Measurements from ENCODE around the gene TBRG4. TPM values are rescaled to one million over a fixed set of nuclear protein-coding genes. Genes with fewer than 3 reads are reported as not detected.

Gene TBRG4
- total and polyA plus RNA-seq, 7 donors, result 31.8 to 80.1 (median 44.6) TPM

- TF ChIP-seq POLR2AphosphoS5 (IDR thresholded peaks at IDR 0.05) (no peak), EP300 (IDR thresholded peaks at IDR 0.05) (no peak)
Observed at GRCh38 chr7:45088146-45088701, 23.3 kb downstream of the TBRG4 start.

DNA sequence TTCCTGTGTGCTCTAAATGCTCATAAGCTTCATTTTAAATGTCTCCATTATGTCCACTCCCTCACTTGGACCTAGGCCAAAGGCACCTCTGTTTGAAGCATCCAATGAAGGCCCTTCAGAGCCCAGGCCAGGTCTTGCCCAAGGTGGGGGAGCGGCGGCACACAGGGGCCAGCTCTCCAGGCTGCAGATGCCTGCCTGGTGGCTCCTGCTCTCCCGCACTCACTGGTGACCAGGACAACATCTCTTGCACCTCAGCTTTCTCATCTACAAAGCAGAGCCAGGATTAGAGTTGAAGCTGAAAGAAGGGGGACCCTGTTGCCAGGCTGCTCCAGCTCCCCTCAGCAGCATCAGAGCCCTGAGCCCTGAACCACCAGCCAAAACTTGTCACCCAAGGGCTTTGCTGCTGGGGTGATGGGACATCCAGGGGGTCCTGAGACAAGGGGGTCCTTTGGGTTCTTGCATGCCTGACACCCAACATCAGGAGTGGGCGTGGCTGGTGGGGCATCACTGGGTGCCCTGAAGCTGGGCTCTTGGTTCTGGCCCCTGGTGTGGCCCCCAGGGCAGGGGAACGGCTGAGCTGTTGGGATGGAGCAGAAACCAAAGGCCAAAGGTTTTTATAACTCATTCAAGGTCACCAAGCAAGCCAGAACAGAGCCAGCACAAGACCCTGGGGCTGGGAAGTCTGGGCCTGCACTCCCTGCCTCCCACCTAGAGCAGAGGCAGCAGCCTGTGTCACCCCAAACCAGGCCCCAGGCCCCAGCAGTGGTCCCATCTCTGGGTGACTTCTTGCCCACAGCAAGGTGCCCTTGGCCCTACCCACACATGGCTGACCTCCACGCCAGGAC, 24.0 kb downstream of the TBRG4 start:
- H3K36me3 ChIP-seq, result no peaks in the 10 kb centered on the region
- H3K27ac ChIP-seq, result peak overlapping the region; percentile 76 to 82 (median 78)
- peaks cover 0 to 19% (median 10%) of the 10 kb centered on the region in 4 donors for H3K4me1 ChIP-seq
- no peak for TF ChIP-seq POLR2AphosphoS5 (IDR thresholded peaks at IDR 0.05)
- TF ChIP-seq, protein P1, sequence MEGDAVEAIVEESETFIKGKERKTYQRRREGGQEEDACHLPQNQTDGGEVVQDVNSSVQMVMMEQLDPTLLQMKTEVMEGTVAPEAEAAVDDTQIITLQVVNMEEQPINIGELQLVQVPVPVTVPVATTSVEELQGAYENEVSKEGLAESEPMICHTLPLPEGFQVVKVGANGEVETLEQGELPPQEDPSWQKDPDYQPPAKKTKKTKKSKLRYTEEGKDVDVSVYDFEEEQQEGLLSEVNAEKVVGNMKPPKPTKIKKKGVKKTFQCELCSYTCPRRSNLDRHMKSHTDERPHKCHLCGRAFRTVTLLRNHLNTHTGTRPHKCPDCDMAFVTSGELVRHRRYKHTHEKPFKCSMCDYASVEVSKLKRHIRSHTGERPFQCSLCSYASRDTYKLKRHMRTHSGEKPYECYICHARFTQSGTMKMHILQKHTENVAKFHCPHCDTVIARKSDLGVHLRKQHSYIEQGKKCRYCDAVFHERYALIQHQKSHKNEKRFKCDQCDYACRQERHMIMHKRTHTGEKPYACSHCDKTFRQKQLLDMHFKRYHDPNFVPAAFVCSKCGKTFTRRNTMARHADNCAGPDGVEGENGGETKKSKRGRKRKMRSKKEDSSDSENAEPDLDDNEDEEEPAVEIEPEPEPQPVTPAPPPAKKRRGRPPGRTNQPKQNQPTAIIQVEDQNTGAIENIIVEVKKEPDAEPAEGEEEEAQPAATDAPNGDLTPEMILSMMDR (IDR thresholded peaks at IDR 0.05), result no peak
- TF ChIP-seq EP300 (IDR thresholded peaks at IDR 0.05), result no peak
- TF ChIP-seq POLR2A (IDR thresholded peaks at IDR 0.05), result no peak
- H3K27me3 ChIP-seq, result no peaks in the 10 kb centered on the region
- WGBS, 2 donors, result 83 to 89% methylated on average over 6 of the region's 6 CpGs
- peak overlapping the region in 1 of 4 donors; percentile 79 for H3K4me3 ChIP-seq
- DNase-seq, result no peak
- no peaks in the 10 kb centered on the region for H3K9me3 ChIP-seq
- intact Hi-C loops (cut with DNase I), result loop anchor here (5.0 kb wide), 1 partner anchor 85 kb away; the partner anchor contains the start of gene CCM2

More at GRCh38 chr7:45088146-45088701, 23.3 kb downstream of the TBRG4 start:
- Histone ChIP-seq H3K27ac (peak overlapping the region; percentile 76 to 82 (median 78)), H3K9me3 (no peaks in the 10 kb centered on the region), H3K27me3 (no peaks in the 10 kb centered on the region), H3K36me3 (no peaks in the 10 kb centered on the region), H3K4me1 (peaks cover 0 to 19% (median 10%) of the 10 kb centered on the region in 4 donors), H3K4me3 (peak overlapping the region; percentile 51 to 79 (median 60))
- 44 to 49% methylated on average over 29 of the region's 29 CpGs for WGBS, 2 donors
- intact Hi-C loops (cut with DNase I), result loop anchor here (5.0 kb wide), 1 partner anchor 86 kb away; the partner anchor contains the start of gene CCM2
- peak; percentile 65 for DNase-seq

DNA sequence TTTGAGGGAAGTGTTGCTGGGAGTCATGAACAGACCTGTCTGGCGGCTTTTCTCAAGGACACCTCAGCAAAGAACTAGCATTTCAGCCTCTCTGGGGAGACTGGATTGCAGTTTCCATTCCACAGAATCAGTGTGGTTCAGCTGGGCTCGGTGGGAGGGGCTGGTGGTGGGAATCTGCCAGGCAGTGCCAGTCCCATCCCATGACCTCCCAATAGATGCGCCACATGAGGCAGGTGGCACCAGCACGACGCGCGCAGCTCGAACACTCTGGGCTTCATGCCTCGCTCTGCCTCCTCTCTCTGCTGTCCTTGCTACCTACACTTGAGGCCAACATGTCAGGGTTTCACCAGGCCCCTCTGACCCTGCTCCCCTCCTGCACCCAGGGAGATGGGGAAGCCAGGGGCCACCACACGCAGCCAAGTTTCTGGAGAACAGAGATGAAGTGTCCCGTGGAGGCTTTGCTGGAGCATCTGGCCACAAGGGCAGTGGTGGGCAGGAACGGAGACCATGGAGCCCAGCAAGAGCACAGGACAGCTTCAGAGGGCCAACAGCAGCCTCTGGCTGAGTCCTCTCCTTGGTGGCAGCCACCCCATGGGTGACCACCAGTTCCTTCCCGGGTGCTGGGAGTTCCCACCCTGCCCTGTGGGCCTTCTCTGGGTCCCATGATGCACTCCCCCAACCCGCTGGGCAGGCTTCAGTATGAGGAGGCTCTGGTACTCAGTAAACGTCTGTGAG, 25.0 kb downstream of the TBRG4 start:
- DNase-seq, result peak; percentile 54
- no peaks in the 10 kb centered on the region for H3K36me3 ChIP-seq
- no peak overlapping the region for H3K4me3 ChIP-seq
- peaks cover 0 to 19% (median 10%) of the 10 kb centered on the region in 4 donors for H3K4me1 ChIP-seq
- no peaks in the 10 kb centered on the region for H3K27me3 ChIP-seq
- no peak overlapping the region for H3K27ac ChIP-seq
- intact Hi-C loops (cut with DNase I), result loop anchor here (5.0 kb wide), 1 partner anchor 84 kb away; the partner anchor contains the start of gene CCM2
- TF ChIP-seq EP300 (IDR thresholded peaks at IDR 0.05), result no peak
- TF ChIP-seq POLR2AphosphoS5 (IDR thresholded peaks at IDR 0.05), result no peak
- no peak for TF ChIP-seq POLR2A (IDR thresholded peaks at IDR 0.05)
- TF ChIP-seq, protein P1 (IDR thresholded peaks at IDR 0.05), result no peak
- no peaks in the 10 kb centered on the region for H3K9me3 ChIP-seq
- 80 to 88% methylated on average over 15 of the region's 15 CpGs for WGBS, 2 donors

DNA sequence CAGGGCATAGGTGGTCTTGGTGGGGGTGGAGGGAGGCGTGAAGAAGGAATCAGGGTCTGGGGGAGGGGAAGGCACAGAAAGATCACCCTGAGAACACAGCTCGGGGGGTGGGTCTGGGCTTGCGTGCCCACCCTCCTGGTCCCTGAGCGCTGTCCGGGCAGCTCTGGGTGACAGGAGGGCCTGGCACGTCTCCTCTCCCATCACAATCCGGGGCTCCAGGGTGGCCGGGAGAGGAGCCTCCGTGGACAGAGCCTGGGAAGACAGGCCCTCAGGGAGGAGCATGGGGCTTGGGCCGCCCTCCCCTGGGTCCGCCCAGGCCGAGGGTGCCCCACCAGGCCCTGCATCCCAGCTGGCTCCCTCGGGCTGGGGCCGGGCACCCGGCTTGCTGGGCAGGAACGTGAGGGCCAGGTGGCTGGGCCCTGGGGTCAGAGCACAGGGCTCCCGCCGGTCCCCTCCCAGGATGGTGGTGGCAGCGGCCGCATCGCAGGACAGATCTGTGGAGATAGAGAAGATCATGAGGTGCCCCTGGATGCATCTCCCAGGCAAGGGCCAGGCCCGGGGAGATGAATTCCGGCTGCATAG, 25.8 kb downstream of the TBRG4 start:
- Histone ChIP-seq H3K27me3 (no peaks in the 10 kb centered on the region), H3K4me3 (no peak overlapping the region), H3K4me1 (peaks cover 0 to 19% (median 10%) of the 10 kb centered on the region in 4 donors), H3K9me3 (no peaks in the 10 kb centered on the region), H3K27ac (no peak overlapping the region), H3K36me3 (no peaks in the 10 kb centered on the region)
- DNase-seq, result no peak
- TF ChIP-seq POLR2A (IDR thresholded peaks at IDR 0.05) (no peak), EP300 (IDR thresholded peaks at IDR 0.05) (no peak), POLR2AphosphoS5 (IDR thresholded peaks at IDR 0.05) (no peak)
- TF ChIP-seq, protein P1 (IDR thresholded peaks at IDR 0.05), result no peak
- WGBS, 2 donors, result 80 to 82% methylated on average over 23 of the region's 23 CpGs
- intact Hi-C loops (cut with DNase I), result loop anchor here (5.0 kb wide), 1 partner anchor 83 kb away; the partner anchor contains the start of gene CCM2
